LHCN-M2 (cell line): Measurements from ENCODE around the gene CD84. TPM values are rescaled to one million over a fixed set of nuclear protein-coding genes. Genes with fewer than 3 reads are reported as not detected.
A peak's percentile ranks its signal among the peaks of the same experiment; 100 is the strongest.
"Not testable (repeated sequence)": the region's sequence is repeated elsewhere in the genome, so short reads cannot be mapped to it uniquely, and the experiment has no call there.

ENCODE experiments used
- DNase-seq: peaks from one replicate; pipeline ENCODE4 v3.0.0-alpha.2; 2012; ENCODE audit warnings: low read depth
- total RNA-seq: library from RNA; depleted of rRNA; stranded (reverse); fragments of >200 nt; gene quantifications from 2 replicates; pipeline ENCODE4 v1.2.3, GENCODE V29; 2014

Gene CD84
- total RNA-seq, 1 experiment from 2014 or later: not detected

- no peak for DNase-seq
These were observed 31.4 kb upstream of the CD84 start for GRCh38 chr1:160610569-160611242.

GRCh38 chr1:160608941-160609340 lies 29.6 kb upstream of the CD84 start:
- no peak for DNase-seq

- no peak for DNase-seq
These were observed 29.2 kb upstream of the CD84 start for GRCh38 chr1:160608514-160608913.

GRCh38 chr1:160608057-160608456 lies 28.8 kb upstream of the CD84 start:
- no peak for DNase-seq

GRCh38 chr1:160607672-160608032 lies 28.4 kb upstream of the CD84 start:
- DNase-seq: no peak

- peak; percentile 66 for DNase-seq
These were observed 27.8 kb upstream of the CD84 start for GRCh38 chr1:160607011-160607671.

GRCh38 chr1:160606611-160607010 lies 27.3 kb upstream of the CD84 start:
- no peak for DNase-seq

GRCh38 chr1:160605792-160606479 lies 26.6 kb upstream of the CD84 start:
- no peak for DNase-seq

GRCh38 chr1:160605205-160605604 lies 25.9 kb upstream of the CD84 start:
- DNase-seq: no peak

- no peak for DNase-seq
These were observed 18.4 kb upstream of the CD84 start for GRCh38 chr1:160597705-160598104.

- DNase-seq: no peak
These were observed 17.8 kb upstream of the CD84 start for GRCh38 chr1:160597051-160597450.

GRCh38 chr1:160590488-160590887 lies 11.2 kb upstream of the CD84 start:
- no peak for DNase-seq

- DNase-seq: no peak
These were observed 9.2 kb upstream of the CD84 start for GRCh38 chr1:160588468-160588867.

GRCh38 chr1:160584784-160585183 lies 5.5 kb upstream of the CD84 start:
- DNase-seq: no peak

- not testable (repeated sequence) for DNase-seq
These were observed 3.7 kb upstream of the CD84 start for GRCh38 chr1:160582976-160583375.

- DNase-seq: no peak
These were observed 2.7 kb upstream of the CD84 start for GRCh38 chr1:160581961-160582360.

- DNase-seq: no peak
These were observed 1.0 kb upstream of the CD84 start for GRCh38 chr1:160580221-160580812.

- DNase-seq: no peak
These were observed 638 bp downstream of the CD84 start for GRCh38 chr1:160578525-160579191.

GRCh38 chr1:160578175-160578524 lies 1.1 kb downstream of the CD84 start:
- DNase-seq: no peak

GRCh38 chr1:160577671-160578070 lies 1.6 kb downstream of the CD84 start:
- DNase-seq: no peak

- no peak for DNase-seq
These were observed 2.4 kb downstream of the CD84 start for GRCh38 chr1:160576884-160577283.

- no peak for DNase-seq
These were observed 2.9 kb downstream of the CD84 start for GRCh38 chr1:160576390-160576789.
